GM13977 (cell line): ENCODE measurements around the gene SYNDIG1.

ENCODE experiments used
- DNase-seq: peaks from one replicate; pipeline ENCODE4 v3.0.0; 2012; ENCODE audit warnings: low spot score
- CTCF ChIP-seq: IDR thresholded peaks from 2 replicates; pipeline ENCODE4 v1.5.1; 2012; ENCODE audit warnings: mild to moderate bottlenecking, control low read depth; ENCODE audit not compliant: insufficient read depth; ENCODE audit errors: extremely low read depth, missing control alignments
- in situ Hi-C: fragments of 300-500 bp; cut with MboI; formaldehyde crosslinking; loops from one replicate; pipeline ENCODE4 v1.12.0; 2022; ENCODE audit warnings: low sequenced_read_pairs, low pct_unique_long_range_greater_than_20kb, mixed read lengths, inconsistent platforms; ENCODE audit not compliant: unreplicated experiment

SYNDIG1 gene

GRCh38 chr20:24694727-24695528 lies 225.5 kb downstream of the SYNDIG1 start:
- in situ Hi-C loops = no loop called here
- no peak for DNase-seq
- no peak for TF ChIP-seq CTCF

GRCh38 chr20:24695529-24696225 lies 226.2 kb downstream of the SYNDIG1 start:
- DNase-seq = no peak
- in situ Hi-C loops = no loop called here
- no peak for TF ChIP-seq CTCF

- in situ Hi-C loops = no loop called here
- no peak for DNase-seq
- no peak for TF ChIP-seq CTCF
Measured at GRCh38 chr20:24696396-24696795, 227.0 kb downstream of the SYNDIG1 start.

GRCh38 chr20:24697411-24697810 lies 228.0 kb downstream of the SYNDIG1 start:
- DNase-seq = no peak
- no peak for TF ChIP-seq CTCF
- in situ Hi-C loops = no loop called here

- in situ Hi-C loops = no loop called here
- no peak for TF ChIP-seq CTCF
- DNase-seq = no peak
Measured at GRCh38 chr20:24698189-24698588, 228.8 kb downstream of the SYNDIG1 start.

- no peak for TF ChIP-seq CTCF
- DNase-seq = no peak
- in situ Hi-C loops = no loop called here
Measured at GRCh38 chr20:24698706-24699206, 229.3 kb downstream of the SYNDIG1 start.
